Mammary epithelial cell (primary cell): ENCODE measurements around the gene RPL35.

ENCODE experiments used
- CTCF ChIP-seq, 2 donors: IDR thresholded peaks in 1 of 2; conservative IDR thresholded peaks in 1 of 2; 2 replicates each; pipeline ENCODE4 v1.5.1; 2011 to 2012; ENCODE audit warnings: inconsistent platforms in 2 of 2, low read length in 2 of 2, mild to moderate bottlenecking in 2 of 2, control low read depth in 1 of 2, low read depth in 1 of 2; ENCODE audit not compliant: insufficient read depth in 1 of 2; ENCODE audit errors: extremely low read depth in 1 of 2
- EZH2 ChIP-seq: IDR thresholded peaks from 2 replicates; pipeline ENCODE4 v1.6.1; 2012; ENCODE audit warnings: low read length, inconsistent platforms, borderline replicate concordance

GRCh38 chr9:124863371-124863871 is 1.7 kb upstream of the RPL35 start:
- TF ChIP-seq CTCF (conservative IDR thresholded peaks at IDR 0.05 in 1 of 2, IDR thresholded peaks at IDR 0.05 in 1 of 2; ENCODE audit: extremely low read depth in 1 of 2, insufficient read depth in 1 of 2, low read depth in 1 of 2, low read length in 2 of 2): no peak
- no peak for TF ChIP-seq EZH2
